ENCODE data around the gene PRKAR1B. TPM values are rescaled to one million over a fixed set of nuclear protein-coding genes. Genes with fewer than 3 reads are reported as not detected.

PRKAR1B gene
- total and polyA plus RNA-seq, 10 donors: 9.9 to 39.5 (median 23.5) TPM

DNA sequence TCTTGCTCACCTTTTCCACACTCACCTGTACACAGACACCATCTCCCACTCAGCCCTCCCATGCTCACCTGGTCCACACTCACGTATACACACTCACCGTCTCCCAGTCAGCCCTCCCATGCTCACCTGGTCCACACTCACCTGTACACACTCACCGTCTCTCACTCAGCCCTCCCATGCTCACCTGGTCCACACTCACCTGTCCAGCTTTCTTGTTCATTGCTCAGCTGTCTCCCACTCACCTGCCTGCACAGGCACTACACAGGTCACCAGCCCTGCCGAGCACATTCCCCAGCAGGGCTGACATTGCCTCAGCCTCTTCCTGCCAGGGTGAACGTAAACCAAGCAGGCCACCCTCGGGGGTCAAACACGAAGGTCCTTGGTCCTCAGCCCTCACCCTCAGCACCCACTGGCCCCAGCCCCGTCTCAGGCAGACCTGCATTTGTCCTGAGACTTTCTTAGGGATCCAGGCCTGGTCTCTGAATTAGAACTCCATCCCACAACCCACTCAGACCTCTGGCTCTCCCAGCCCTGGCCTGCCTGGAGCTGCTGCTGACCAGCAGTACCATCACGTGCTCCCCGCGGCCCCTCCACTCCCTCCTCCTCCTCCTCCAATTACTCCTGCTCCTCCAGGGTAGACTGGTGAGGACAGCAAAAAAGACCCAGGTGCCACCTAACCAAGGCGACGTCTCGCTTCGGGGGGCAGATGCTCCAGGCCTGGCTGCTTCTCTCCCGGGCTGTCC lies 13.4 kb downstream of the PRKAR1B start:
- intact Hi-C loops (cut with DNase I; ENCODE audit: low total_unique reads): no loop called here
- 90 to 93% (median 92%) methylated on average over 16 of the region's 16 CpGs for WGBS, 5 donors
- Histone ChIP-seq H3K27me3 (replicated peaks in 1 of 7) (peaks cover 0 to 18% (median 0%) of the 10 kb centered on the region in 7 donors), H3K4me3 (peak overlapping the region in 1 of 8 donors; percentile 74), H3K27ac (no peak overlapping the region), H3K4me1 (peaks cover 0 to 25% (median 4%) of the 10 kb centered on the region in 6 donors), H3K36me3 (peaks cover 0 to 4% (median 0%) of the 10 kb centered on the region in 6 donors), H3K9me3 (no peaks in the 10 kb centered on the region)
- TF ChIP-seq POLR2A (IDR thresholded peaks at IDR 0.05): no peak
- peak; percentile 64 for DNase-seq

DNA sequence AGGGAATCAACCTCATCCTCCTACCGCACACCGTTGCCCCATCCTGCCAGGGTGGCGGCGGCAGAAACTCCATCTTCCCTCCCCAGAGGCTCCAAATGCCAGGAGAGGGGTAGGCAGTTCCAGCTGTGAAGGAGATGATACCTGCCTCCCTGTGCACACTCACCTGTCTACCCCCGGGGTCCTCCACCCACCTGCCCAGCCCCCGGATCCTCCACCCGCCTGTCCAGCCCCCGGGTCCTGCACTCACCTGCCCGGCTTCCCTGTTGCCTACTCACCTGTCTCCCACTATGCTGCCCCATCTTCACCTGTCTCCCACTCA lies 14.0 kb downstream of the PRKAR1B start:
- H3K27ac ChIP-seq: peak overlapping the region in 1 of 8 donors; percentile 81
- intact Hi-C loops (cut with DNase I; ENCODE audit: low total_unique reads): no loop called here
- WGBS, 5 donors: 67 to 83% (median 76%) methylated on average over 8 to 9 of the region's 9 CpGs
- peaks cover 0 to 4% (median 0%) of the 10 kb centered on the region in 6 donors for H3K36me3 ChIP-seq
- peak; percentile 47 for DNase-seq
- peak overlapping the region in 2 of 8 donors; percentile 52 to 74 for H3K4me3 ChIP-seq
- H3K4me1 ChIP-seq: peaks cover 0 to 25% (median 4%) of the 10 kb centered on the region in 6 donors
- TF ChIP-seq, protein P1, sequence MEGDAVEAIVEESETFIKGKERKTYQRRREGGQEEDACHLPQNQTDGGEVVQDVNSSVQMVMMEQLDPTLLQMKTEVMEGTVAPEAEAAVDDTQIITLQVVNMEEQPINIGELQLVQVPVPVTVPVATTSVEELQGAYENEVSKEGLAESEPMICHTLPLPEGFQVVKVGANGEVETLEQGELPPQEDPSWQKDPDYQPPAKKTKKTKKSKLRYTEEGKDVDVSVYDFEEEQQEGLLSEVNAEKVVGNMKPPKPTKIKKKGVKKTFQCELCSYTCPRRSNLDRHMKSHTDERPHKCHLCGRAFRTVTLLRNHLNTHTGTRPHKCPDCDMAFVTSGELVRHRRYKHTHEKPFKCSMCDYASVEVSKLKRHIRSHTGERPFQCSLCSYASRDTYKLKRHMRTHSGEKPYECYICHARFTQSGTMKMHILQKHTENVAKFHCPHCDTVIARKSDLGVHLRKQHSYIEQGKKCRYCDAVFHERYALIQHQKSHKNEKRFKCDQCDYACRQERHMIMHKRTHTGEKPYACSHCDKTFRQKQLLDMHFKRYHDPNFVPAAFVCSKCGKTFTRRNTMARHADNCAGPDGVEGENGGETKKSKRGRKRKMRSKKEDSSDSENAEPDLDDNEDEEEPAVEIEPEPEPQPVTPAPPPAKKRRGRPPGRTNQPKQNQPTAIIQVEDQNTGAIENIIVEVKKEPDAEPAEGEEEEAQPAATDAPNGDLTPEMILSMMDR (IDR thresholded peaks at IDR 0.05 in 8 of 11, conservative IDR thresholded peaks at IDR 0.05 in 3 of 11): no peak
- TF ChIP-seq POLR2AphosphoS5 (IDR thresholded peaks at IDR 0.05): no peak
- no peak for TF ChIP-seq POLR2A (IDR thresholded peaks at IDR 0.05)
- H3K27me3 ChIP-seq (replicated peaks in 1 of 7): peaks cover 0 to 18% (median 0%) of the 10 kb centered on the region in 7 donors
- no peaks in the 10 kb centered on the region for H3K9me3 ChIP-seq

DNA sequence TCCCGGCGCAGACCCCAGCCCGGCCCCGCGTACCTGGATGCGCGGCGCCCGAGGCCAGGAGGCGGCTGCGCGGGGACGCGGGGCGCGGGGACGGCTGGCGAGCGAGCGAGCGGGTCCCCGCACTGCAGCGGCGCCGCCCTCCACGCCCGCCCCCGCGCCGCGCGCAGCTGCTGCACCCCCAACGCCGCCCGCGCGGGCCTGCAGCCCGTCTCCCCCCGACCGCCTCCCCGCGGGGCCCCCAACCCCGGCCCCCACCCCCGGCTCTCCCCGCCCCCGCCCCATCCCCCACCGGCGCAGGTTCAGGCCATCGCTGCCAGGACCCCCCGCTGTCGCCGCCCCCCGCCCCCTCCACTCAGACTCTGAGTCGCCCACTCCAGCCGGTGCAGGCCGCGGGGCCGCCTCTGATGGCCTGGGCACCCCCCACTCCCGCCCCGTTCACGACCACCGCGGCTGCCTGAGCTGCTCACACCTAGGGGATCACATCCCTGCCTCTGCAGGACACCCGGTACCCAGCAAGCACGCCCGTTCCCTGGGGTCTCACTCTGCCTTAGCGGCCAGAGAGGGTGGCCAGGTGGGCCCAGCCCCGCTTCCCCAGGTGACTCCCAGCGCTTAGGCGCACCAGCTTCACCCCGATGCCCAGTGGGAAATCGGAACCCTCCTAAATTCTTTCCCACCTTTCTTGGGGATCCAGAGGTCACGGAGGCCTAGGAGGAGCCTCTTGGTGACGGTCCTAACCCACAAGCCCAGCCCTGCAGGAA lies 14.5 kb downstream of the PRKAR1B start:
- WGBS, 5 donors: 12 to 58% (median 27%) methylated on average over 11 to 69 of the region's 74 CpGs
- peak overlapping the region; percentile 29 to 74 (median 46) for H3K4me3 ChIP-seq
- peaks cover 0 to 25% (median 4%) of the 10 kb centered on the region in 6 donors for H3K4me1 ChIP-seq
- peak overlapping the region in 6 of 8 donors; percentile 46 to 83 (median 78) for H3K27ac ChIP-seq
- TF ChIP-seq POLR2AphosphoS5 (IDR thresholded peaks at IDR 0.05) (no peak), POLR2A (IDR thresholded peaks at IDR 0.05) (no peak)
- TF ChIP-seq, protein P1 (IDR thresholded peaks at IDR 0.05 in 8 of 11, conservative IDR thresholded peaks at IDR 0.05 in 3 of 11): no peak
- intact Hi-C loops (cut with DNase I; ENCODE audit: low total_unique reads): no loop called here
- peaks cover 0 to 18% (median 0%) of the 10 kb centered on the region in 7 donors for H3K27me3 ChIP-seq (replicated peaks in 1 of 7)
- peak; percentile 72 for DNase-seq
- peaks cover 0 to 4% (median 0%) of the 10 kb centered on the region in 6 donors for H3K36me3 ChIP-seq
- H3K9me3 ChIP-seq: no peaks in the 10 kb centered on the region

DNA sequence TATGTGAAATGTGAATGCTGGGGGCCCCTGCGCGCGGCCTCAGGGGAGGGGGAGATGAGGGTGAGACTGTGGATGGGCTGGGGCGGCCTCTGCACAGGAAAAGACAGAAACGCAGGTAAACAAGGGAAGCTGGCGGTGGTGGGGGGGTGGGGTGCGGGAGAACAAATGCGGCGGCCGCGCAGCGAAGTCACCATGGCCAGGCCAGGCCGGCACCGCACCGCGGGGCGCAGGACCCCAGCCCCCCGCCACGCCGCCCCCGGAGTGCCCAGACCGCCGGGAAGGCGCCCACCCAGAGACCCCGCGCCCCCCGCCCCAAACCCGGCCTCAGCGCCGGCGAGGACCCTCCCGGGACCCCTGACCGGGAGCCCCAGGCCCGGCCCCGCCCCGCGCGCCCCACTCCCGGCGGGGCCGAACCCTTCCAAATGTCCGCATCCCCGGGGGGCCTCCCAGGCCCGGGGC lies 15.1 kb downstream of the PRKAR1B start:
- peaks cover 0 to 18% (median 0%) of the 10 kb centered on the region in 7 donors for H3K27me3 ChIP-seq (replicated peaks in 1 of 7)
- H3K4me1 ChIP-seq: peaks cover 0 to 28% (median 4%) of the 10 kb centered on the region in 6 donors
- H3K36me3 ChIP-seq: peaks cover 0 to 4% (median 0%) of the 10 kb centered on the region in 6 donors
- TF ChIP-seq POLR2A (IDR thresholded peaks at IDR 0.05) (no peak), POLR2AphosphoS5 (IDR thresholded peaks at IDR 0.05) (no peak)
- TF ChIP-seq, protein P1 (IDR thresholded peaks at IDR 0.05 in 8 of 11, conservative IDR thresholded peaks at IDR 0.05 in 3 of 11): no peak
- DNase-seq: peak; percentile 51
- peak overlapping the region; percentile 10 to 83 (median 76) for H3K27ac ChIP-seq
- intact Hi-C loops (cut with DNase I; ENCODE audit: low total_unique reads): no loop called here
- no peaks in the 10 kb centered on the region for H3K9me3 ChIP-seq
- 5 to 31% (median 10%) methylated on average over 9 to 44 of the region's 44 CpGs for WGBS, 5 donors
- peak overlapping the region; percentile 29 to 74 (median 46) for H3K4me3 ChIP-seq
